SK-N-SH (cell line): Measurements from ENCODE around the gene AHNAK2. TPM values are rescaled to one million over a fixed set of nuclear protein-coding genes. Genes with fewer than 3 reads are reported as not detected.

Experiments
- CTCF ChIA-PET: fragments of 300-600, 350-600 bp; formaldehyde crosslinking; extraction: SDS; loops from one replicate; lab custom pipeline; 2021; lab: Yijun Ruan, JAX
- POLR2A ChIA-PET: fragments of 350-600 bp; sonication (Branson Sonifier 250); formaldehyde crosslinking; extraction: SDS; loops from one replicate; lab custom pipeline; 2020; ENCODE audit warnings: antibody characterized with exemption, inconsistent platforms; lab: Yijun Ruan, JAX
- DNase-seq: peaks from one replicate; pipeline ENCODE4 v3.0.0; 2012
- H2AFZ ChIP-seq: fragments of 200-600 bp; sonication (generic); 2 replicates; pipeline ENCODE4 v1.8.1; 2016; ENCODE audit warnings: antibody characterized with exemption, mild to moderate bottlenecking, low read depth
- H3F3A ChIP-seq: fragments of 200-600 bp; sonication (generic); replicated peaks from 2 replicates; pipeline ENCODE3; 2016; ENCODE audit warnings: antibody characterized with exemption, mild to moderate bottlenecking; ENCODE audit not compliant: insufficient read depth
- H3K27ac ChIP-seq, 2 experiments: fragments of 200-500 bp in 1 of 2; fragments of 200-600 bp in 1 of 2; sonication (Bioruptor generic) in 1 of 2; sonication (generic), shearing (Covaris generic) in 1 of 2; 2 replicates each; pipeline versions ENCODE4 v1.5.1 to v1.6.1; 2014 to 2016; ENCODE audit warnings: low read depth in 2 of 2, inconsistent platforms in 1 of 2, low read length in 1 of 2, mild to moderate bottlenecking in 1 of 2, mixed read lengths in 1 of 2
- H3K27me3 ChIP-seq: fragments of 200-600 bp; sonication (generic), shearing (Covaris generic); 2 replicates; pipeline ENCODE4 v1.6.1; 2016; ENCODE audit warnings: mixed run types; ENCODE audit not compliant: insufficient read depth
- H3K36me3 ChIP-seq, 2 experiments: fragments of 200-500 bp in 1 of 2; fragments of 200-600 bp in 1 of 2; sonication (Bioruptor generic) in 1 of 2; sonication (generic) in 1 of 2; replicated peaks in 1 of 2; 2 replicates each; pipeline versions ENCODE3 to v1.5.1; 2014 to 2016; ENCODE audit warnings: low read length in 1 of 2, mild to moderate bottlenecking in 1 of 2; ENCODE audit not compliant: insufficient read depth in 2 of 2, control insufficient read depth in 1 of 2
- H3K4me1 ChIP-seq, 2 experiments: fragments of 200-500 bp in 1 of 2; fragments of 200-600 bp in 1 of 2; sonication (Bioruptor generic) in 1 of 2; sonication (generic), shearing (Covaris generic) in 1 of 2; 2 replicates each; pipeline versions ENCODE4 v1.5.1 to v1.6.1; 2014 to 2016; ENCODE audit warnings: low read depth in 1 of 2, low read length in 1 of 2, mixed run types in 1 of 2; ENCODE audit not compliant: insufficient read depth in 2 of 2, control insufficient read depth in 1 of 2
- H3K4me2 ChIP-seq: fragments of 200-600 bp; sonication (generic), shearing (Covaris generic); 2 replicates; pipeline ENCODE4 v1.6.1; 2017; ENCODE audit warnings: mixed run types
- H3K4me3 ChIP-seq, 2 experiments: fragments of 200-500 bp in 1 of 2; fragments of 200-600 bp in 1 of 2; sonication (Bioruptor generic) in 1 of 2; sonication (generic), shearing (Covaris generic) in 1 of 2; 2 replicates each; pipeline versions ENCODE4 v1.5.1 to v1.8.1; 2014 to 2016; ENCODE audit warnings: low read depth in 2 of 2, inconsistent platforms in 1 of 2, low read length in 1 of 2, mild to moderate bottlenecking in 1 of 2, mixed read lengths in 1 of 2, moderate library complexity in 1 of 2
- H3K79me2 ChIP-seq: fragments of 200-600 bp; sonication (generic); 2 replicates; pipeline ENCODE4 v1.8.1; 2017; ENCODE audit warnings: mild to moderate bottlenecking; ENCODE audit not compliant: insufficient read depth
- H3K9ac ChIP-seq: fragments of 200-600 bp; sonication (generic); 2 replicates; pipeline ENCODE4 v1.6.1; 2017; ENCODE audit warnings: mixed run types
- H3K9me2 ChIP-seq: fragments of 200-600 bp; sonication (generic); 2 replicates; pipeline ENCODE4 v1.6.1; 2017; ENCODE audit warnings: mixed run types
- H3K9me3 ChIP-seq: fragments of 200-600 bp; sonication (generic); 2 replicates; pipeline ENCODE4 v1.6.1; 2017; ENCODE audit warnings: mixed run types, mild to moderate bottlenecking, moderate library complexity
- H4K20me1 ChIP-seq: fragments of 200-600 bp; sonication (generic); 2 replicates; pipeline ENCODE4 v1.6.1; 2017; ENCODE audit warnings: mild to moderate bottlenecking, mixed run types; ENCODE audit not compliant: insufficient read depth
- FOXM1 ChIP-seq: IDR thresholded peaks from 2 replicates; pipeline ENCODE4 v1.4.0; 2012; ENCODE audit warnings: low read depth, mild to moderate bottlenecking
- GABPA ChIP-seq: IDR thresholded peaks from 2 replicates; pipeline ENCODE4 v1.4.0; 2012; ENCODE audit warnings: low read depth, mild to moderate bottlenecking
- MEF2A ChIP-seq: IDR thresholded peaks from 2 replicates; pipeline ENCODE4 v1.4.0; 2012; ENCODE audit warnings: low read depth, borderline replicate concordance
- MXI1 ChIP-seq: IDR thresholded peaks from 2 replicates; pipeline ENCODE4 v1.6.1; 2012; ENCODE audit warnings: mild to moderate bottlenecking, low read depth, low read length, improper control_type of control experiment
- NRF1 ChIP-seq: IDR thresholded peaks from 2 replicates; pipeline ENCODE4 v1.6.1; 2012; ENCODE audit warnings: low read depth, mild to moderate bottlenecking, low read length
- POLR2AphosphoS5 ChIP-seq: IDR thresholded peaks from 2 replicates; pipeline ENCODE4 v1.6.1; 2012; ENCODE audit warnings: low read depth, low read length
- RAD21 ChIP-seq: IDR thresholded peaks from 2 replicates; pipeline ENCODE4 v1.6.1; 2012; ENCODE audit warnings: mild to moderate bottlenecking, low read length
- RFX5 ChIP-seq: IDR thresholded peaks from 2 replicates; pipeline ENCODE4 v1.6.1; 2012; ENCODE audit warnings: mild to moderate bottlenecking, improper control_type of control experiment, low read length
- SIN3A ChIP-seq: IDR thresholded peaks from 2 replicates; pipeline ENCODE4 v1.6.1; 2012; ENCODE audit warnings: low read depth, mild to moderate bottlenecking, low read length, moderate library complexity, borderline replicate concordance
- WGBS: methylation state at CpG from one replicate; pipeline ENCODE4 v1.1.6; 2017; ENCODE audit warnings: low lambda C conversion rate; 5-methylcytosine and 5-hydroxymethylcytosine counted together
- polyA plus RNA-seq, 3 experiments: library from polyadenylated mRNA; depleted of rRNA; stranded (reverse); fragments of >200 nt; gene quantifications; 2 replicates each; pipeline ENCODE4 v1.2.3, GENCODE V29; 2012
- TF ChIP-seq, protein P1 (sequence below): IDR thresholded peaks from 2 replicates; pipeline ENCODE4 v1.4.0; 2012; ENCODE audit warnings: low read depth, borderline replicate concordance
- TF ChIP-seq, protein P2 (sequence below): fragments of 200-600 bp; sonication (generic); IDR thresholded peaks from 2 replicates; pipeline ENCODE4 v1.6.1; 2017; ENCODE audit warnings: antibody characterized with exemption, mild to moderate bottlenecking, moderate library complexity

AHNAK2 gene
- polyA plus RNA-seq, 1 of the 3 experiments (the other 2 are of a cell fraction) = 33.5 TPM

DNA sequence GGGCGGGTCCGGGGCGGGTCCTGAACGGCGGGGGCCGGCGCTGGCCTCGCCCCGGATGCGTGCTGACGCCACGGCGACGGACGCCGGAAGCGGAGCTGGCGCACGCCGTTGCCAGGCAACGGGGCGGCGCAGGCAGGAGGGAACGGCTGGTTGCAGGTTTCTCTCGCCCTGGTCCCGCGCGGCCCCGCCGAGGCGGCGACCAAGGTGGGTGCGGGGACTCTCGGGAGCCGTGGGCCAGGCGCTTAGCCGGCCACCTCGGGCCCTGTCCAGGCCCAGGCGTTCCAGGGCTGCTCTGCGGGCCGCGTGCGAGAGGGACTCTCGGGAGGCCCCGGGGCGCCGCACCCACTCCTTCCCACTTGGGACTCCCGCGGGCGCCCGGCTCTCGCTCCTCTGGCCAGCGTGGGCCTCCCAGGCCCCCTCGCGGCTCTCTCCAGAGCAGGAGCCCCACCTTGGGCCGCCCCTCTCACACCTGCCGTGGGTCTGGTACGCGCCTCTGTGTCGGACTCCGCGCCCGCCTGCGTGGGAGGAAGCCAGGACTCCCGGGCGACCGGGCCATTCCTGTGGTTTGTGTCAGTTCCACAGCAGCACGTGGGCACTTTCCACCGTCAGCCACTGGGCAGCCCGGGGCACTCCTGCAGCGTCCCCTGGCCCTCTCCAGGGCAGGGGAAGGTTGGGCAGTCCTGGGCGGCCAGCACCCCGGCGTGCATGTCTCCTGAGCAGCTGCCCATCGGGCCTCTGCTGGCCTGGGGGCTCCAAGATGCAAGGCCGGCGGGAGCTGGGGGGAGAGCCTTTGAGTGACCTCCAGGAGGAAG is 7.7 kb upstream of the AHNAK2 start, which contains the start of gene CLBA1:
CLBA1 (plus strand) TSS at position 114 of the 812 bp plus-strand sequence; CDS start at position 758, 644 bp downstream.
- H3K36me3 ChIP-seq = peaks cover 0 to 8% of the 10 kb centered on the region in 2 experiments
- H3K4me2 ChIP-seq = peak within 1 kb of the TSS; percentile 100
- 0% methylated on average over 5 of the region's 77 CpGs for WGBS
- H2AFZ ChIP-seq = no peak within 1 kb of the TSS
- ChIA-PET CTCF (interaction anchor here (0.7 to 5.8 kb wide), 5 partner anchors 10 to 504 kb away, joined by 3 to 37 read pairs (median 3); no protein-coding TSS in a partner anchor), POLR2A (interaction anchor here (0.6 to 1.8 kb wide), 7 partner anchors 8 to 448 kb away, joined by 3 to 6 read pairs (median 4); no protein-coding TSS in a partner anchor)
- no peaks in the 10 kb centered on the region for H3K9me2 ChIP-seq
- H3K4me3 ChIP-seq = peak within 1 kb of the TSS; percentile 66 to 87
- TF ChIP-seq MXI1 (peak; percentile 76; the same call in 1 of the 2 replicates), GABPA (peak; percentile 70), NRF1 (0 out of 2 replicates have a peak, but pooled peaks have one; percentile 30), POLR2AphosphoS5 (peak; percentile 11; the same call in 1 of the 2 replicates)
- TF ChIP-seq, protein P1, sequence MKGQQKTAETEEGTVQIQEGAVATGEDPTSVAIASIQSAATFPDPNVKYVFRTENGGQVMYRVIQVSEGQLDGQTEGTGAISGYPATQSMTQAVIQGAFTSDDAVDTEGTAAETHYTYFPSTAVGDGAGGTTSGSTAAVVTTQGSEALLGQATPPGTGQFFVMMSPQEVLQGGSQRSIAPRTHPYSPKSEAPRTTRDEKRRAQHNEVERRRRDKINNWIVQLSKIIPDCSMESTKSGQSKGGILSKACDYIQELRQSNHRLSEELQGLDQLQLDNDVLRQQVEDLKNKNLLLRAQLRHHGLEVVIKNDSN = no peak
- peak within 1 kb of the TSS; percentile 51 to 62; a peak in 3 of 4 replicates for H3K27ac ChIP-seq
- H3F3A ChIP-seq = peaks cover 4% of the 10 kb centered on the region
- 0 out of 2 replicates have a peak, but pooled peaks cover 10% of the 10 kb centered on the region for H3K79me2 ChIP-seq
- DNase-seq = peak; percentile 99
- peak within 1 kb of the TSS; percentile 85 for H3K9ac ChIP-seq
- peaks cover 0 to 49% of the 10 kb centered on the region in 2 experiments; a peak in 1 of 4 replicates for H3K4me1 ChIP-seq
- no peaks in the 10 kb centered on the region for H4K20me1 ChIP-seq
- H3K9me3 ChIP-seq = no peaks in the 10 kb centered on the region
- no peaks in the 10 kb centered on the region for H3K27me3 ChIP-seq

DNA sequence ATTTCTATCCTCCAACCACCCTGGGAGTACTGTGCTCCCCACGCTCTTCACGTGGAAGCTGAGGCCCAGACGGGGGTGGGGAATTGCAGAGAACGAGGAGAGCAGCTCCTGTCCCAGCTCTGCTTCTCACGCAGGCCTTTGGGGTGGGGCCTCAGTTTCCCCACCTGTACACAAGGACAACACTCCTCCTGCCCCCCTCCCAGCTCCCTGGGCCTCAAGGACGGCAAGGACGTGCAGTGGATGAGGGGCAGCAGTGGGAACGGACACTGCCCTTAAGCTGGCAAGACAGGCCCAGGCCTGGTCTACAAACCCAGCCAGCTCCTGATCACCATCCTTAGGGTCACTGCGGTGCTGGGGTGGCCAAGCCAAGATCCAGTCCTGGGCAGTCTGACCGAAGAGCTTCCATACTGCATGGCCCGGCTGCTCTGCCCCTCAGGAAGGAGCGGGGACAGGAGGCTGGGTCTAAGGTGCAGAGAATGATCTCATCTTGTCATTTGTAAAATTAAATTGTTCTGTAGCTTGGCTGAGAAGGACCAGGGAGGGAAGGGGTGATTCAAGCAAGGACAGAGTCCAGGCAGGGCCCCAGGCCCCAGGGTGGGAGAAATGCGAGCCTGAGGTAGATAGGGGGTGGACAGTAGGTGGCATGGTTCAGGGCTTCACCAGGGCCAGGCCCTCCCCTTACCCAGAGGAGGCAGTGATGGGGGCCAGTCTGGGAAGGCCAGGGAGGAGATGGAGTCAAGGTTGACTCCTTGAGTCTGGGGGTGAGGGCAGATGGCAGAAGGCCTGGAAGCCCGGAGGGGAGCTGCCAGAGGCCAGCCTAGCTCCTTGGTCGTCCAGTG is 6.1 kb upstream of the AHNAK2 start:
- Histone ChIP-seq H3F3A (peaks cover 4% of the 10 kb centered on the region), H3K9me2 (no peaks in the 10 kb centered on the region), H3K36me3 (no peaks in the 10 kb centered on the region), H3K4me2 (no peak overlapping the region), H3K4me3 (no peak overlapping the region), H2AFZ (no peak overlapping the region), H3K9me3 (no peaks in the 10 kb centered on the region), H3K4me1 (peaks cover 0 to 65% of the 10 kb centered on the region in 2 experiments; a peak in 1 of 4 replicates), H3K79me2 (0 out of 2 replicates have a peak, but pooled peaks cover 10% of the 10 kb centered on the region), H4K20me1 (no peaks in the 10 kb centered on the region), H3K27me3 (no peaks in the 10 kb centered on the region), H3K27ac (no peak overlapping the region; a peak in 1 of 4 replicates), H3K9ac (no peak overlapping the region)
- CTCF ChIA-PET = interaction anchor here (0.5 to 5.8 kb wide), 11 partner anchors 8 to 433 kb away, joined by 3 to 37 read pairs (median 4); no protein-coding TSS in a partner anchor
- TF ChIP-seq RAD21 (no peak), SIN3A (no peak), RFX5 (no peak), GABPA (no peak), FOXM1 (no peak), POLR2AphosphoS5 (no peak), MEF2A (no peak)
- TF ChIP-seq, protein P2, sequence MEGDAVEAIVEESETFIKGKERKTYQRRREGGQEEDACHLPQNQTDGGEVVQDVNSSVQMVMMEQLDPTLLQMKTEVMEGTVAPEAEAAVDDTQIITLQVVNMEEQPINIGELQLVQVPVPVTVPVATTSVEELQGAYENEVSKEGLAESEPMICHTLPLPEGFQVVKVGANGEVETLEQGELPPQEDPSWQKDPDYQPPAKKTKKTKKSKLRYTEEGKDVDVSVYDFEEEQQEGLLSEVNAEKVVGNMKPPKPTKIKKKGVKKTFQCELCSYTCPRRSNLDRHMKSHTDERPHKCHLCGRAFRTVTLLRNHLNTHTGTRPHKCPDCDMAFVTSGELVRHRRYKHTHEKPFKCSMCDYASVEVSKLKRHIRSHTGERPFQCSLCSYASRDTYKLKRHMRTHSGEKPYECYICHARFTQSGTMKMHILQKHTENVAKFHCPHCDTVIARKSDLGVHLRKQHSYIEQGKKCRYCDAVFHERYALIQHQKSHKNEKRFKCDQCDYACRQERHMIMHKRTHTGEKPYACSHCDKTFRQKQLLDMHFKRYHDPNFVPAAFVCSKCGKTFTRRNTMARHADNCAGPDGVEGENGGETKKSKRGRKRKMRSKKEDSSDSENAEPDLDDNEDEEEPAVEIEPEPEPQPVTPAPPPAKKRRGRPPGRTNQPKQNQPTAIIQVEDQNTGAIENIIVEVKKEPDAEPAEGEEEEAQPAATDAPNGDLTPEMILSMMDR = no peak
- POLR2A ChIA-PET = interaction anchor here (0.8 to 1.8 kb wide), 2 partner anchors 20 to 37 kb away, joined by 3 to 6 read pairs; partner anchors contain the start of gene CDCA4
- DNase-seq = no peak
- WGBS = 99% methylated on average over 14 of the region's 15 CpGs
